Ecto neural progenitor cell (in vitro differentiated cells): ENCODE results near the gene TXNRD2.

Source experiments
- DNase-seq: peaks from one replicate; pipeline ENCODE4 v3.0.0-alpha.2; 2018; ENCODE audit warnings: low spot score

Gene TXNRD2

GRCh38 chr22:19862619-19863246 is 78.9 kb downstream of the TXNRD2 start:
- no peak for DNase-seq

- no peak for DNase-seq
These were observed 81.6 kb downstream of the TXNRD2 start for GRCh38 chr22:19859861-19860510.

GRCh38 chr22:19857382-19857781 is 84.2 kb downstream of the TXNRD2 start:
- no peak for DNase-seq

- no peak for DNase-seq
These were observed 85.9 kb downstream of the TXNRD2 start for GRCh38 chr22:19855504-19856409.

GRCh38 chr22:19854778-19855503 is 86.7 kb downstream of the TXNRD2 start, which contains the start of the genes GNB1L and RTL10:
GNB1L (minus strand) TSS chr22:19854874; CDS start chr22:19821355, 33,519 bp downstream.
RTL10 (minus strand) TSS chr22:19854874; CDS start chr22:19852261, 2,613 bp downstream.
- DNase-seq, result peak; percentile 97

- DNase-seq, result no peak
These were observed 87.5 kb downstream of the TXNRD2 start for GRCh38 chr22:19853879-19854777.

- DNase-seq, result no peak
These were observed 88.3 kb downstream of the TXNRD2 start for GRCh38 chr22:19853058-19853878.

- no peak for DNase-seq
These were observed 89.3 kb downstream of the TXNRD2 start for GRCh38 chr22:19852177-19852781.

GRCh38 chr22:19851291-19852176 is 90.1 kb downstream of the TXNRD2 start:
- no peak for DNase-seq

GRCh38 chr22:19850763-19851109 is 90.9 kb downstream of the TXNRD2 start:
- no peak for DNase-seq

GRCh38 chr22:19849835-19850762 is 91.5 kb downstream of the TXNRD2 start:
- no peak for DNase-seq

GRCh38 chr22:19848298-19849224 is 93.1 kb downstream of the TXNRD2 start:
- no peak for DNase-seq

GRCh38 chr22:19847345-19847632 is 94.3 kb downstream of the TXNRD2 start:
- no peak for DNase-seq

- no peak for DNase-seq
These were observed 94.8 kb downstream of the TXNRD2 start for GRCh38 chr22:19846620-19847344.

- DNase-seq, result no peak
These were observed 96.4 kb downstream of the TXNRD2 start for GRCh38 chr22:19845054-19845722.
